Panc1 (cell line): ENCODE results near the gene C11orf58. TPM values are rescaled to one million over a fixed set of nuclear protein-coding genes. Genes with fewer than 3 reads are reported as not detected.

Experiments
- ATAC-seq: fragments of 200-7000 bp; cut with Tn5 transposase; 2 replicates; pipeline ENCODE4 v1.9.1; 2020; ENCODE audit warnings: mild to moderate bottlenecking, moderate library complexity
- BruUV-seq: library from RNA; stranded (reverse); fragments of 400-500 nt; replicated peaks from 2 replicates; lab custom pipeline; 2021; lab: Mats Ljungman, UMichigan
- CTCF ChIA-PET: fragments of 300-600 bp; sonication (Branson Sonifier 250); formaldehyde crosslinking; loops from one replicate; lab custom pipeline; 2022; ENCODE audit warnings: antibody characterized with exemption; lab: Charles Lee
- POLR2A ChIA-PET: fragments of 300-600 bp; sonication (Branson Sonifier 250); formaldehyde crosslinking; loops from one replicate; lab custom pipeline; 2022; ENCODE audit warnings: antibody characterized with exemption; lab: Charles Lee
- DNase-seq: peaks from one replicate; pipeline ENCODE4 v3.0.0-alpha.2; 2010; ENCODE audit warnings: low read depth, low spot score
- H3K27ac ChIP-seq: 2 replicates; pipeline ENCODE4 v1.5.1; 2011; ENCODE audit warnings: mild to moderate bottlenecking, low read length, inconsistent platforms
- H3K27me3 ChIP-seq: fragments of 200-500 bp; sonication (Bioruptor generic); 2 replicates; pipeline ENCODE4 v1.6.0; 2014; ENCODE audit warnings: low read length, inconsistent platforms; ENCODE audit not compliant: control insufficient read depth, insufficient read depth
- H3K36me3 ChIP-seq: fragments of 200-500 bp; sonication (Bioruptor generic); 2 replicates; pipeline ENCODE4 v1.5.1; 2014; ENCODE audit warnings: inconsistent platforms, mild to moderate bottlenecking, low read length, moderate library complexity; ENCODE audit not compliant: control insufficient read depth, insufficient read depth
- H3K4me1 ChIP-seq: 2 replicates; pipeline ENCODE4 v1.5.1; 2011; ENCODE audit warnings: inconsistent platforms, mild to moderate bottlenecking, low read length, moderate library complexity; ENCODE audit not compliant: control insufficient read depth, insufficient read depth
- H3K4me3 ChIP-seq, 2 experiments: 2 replicates each; pipeline ENCODE4 v1.5.1; 2011 to 2012; ENCODE audit warnings: low read depth in 2 of 2, low read length in 2 of 2, mild to moderate bottlenecking in 2 of 2, inconsistent platforms in 1 of 2, moderate library complexity in 1 of 2
- H3K9me3 ChIP-seq: fragments of 200-500 bp; sonication (Bioruptor generic); 2 replicates; pipeline ENCODE4 v1.5.1; 2014; ENCODE audit warnings: low read depth, mild to moderate bottlenecking, inconsistent platforms, low read length, moderate library complexity; ENCODE audit not compliant: control insufficient read depth, insufficient read depth
- POLR2AphosphoS5 ChIP-seq: IDR thresholded peaks from 2 replicates; pipeline ENCODE4 v1.6.1; 2012; ENCODE audit warnings: mild to moderate bottlenecking, low read depth, low read length, moderate library complexity
- SIN3A ChIP-seq: IDR thresholded peaks from 2 replicates; pipeline ENCODE4 v1.6.1; 2012; ENCODE audit warnings: low read depth, mild to moderate bottlenecking, low read length, moderate library complexity, borderline replicate concordance; ENCODE audit not compliant: insufficient read depth
- TCF7L2 ChIP-seq: IDR thresholded peaks from 2 replicates; pipeline ENCODE4 v1.6.1; 2011; ENCODE audit warnings: mild to moderate bottlenecking, low read depth, low read length, inconsistent platforms
- in situ Hi-C: cut with HindIII; loops from 2 replicates; pipeline ENCODE4 v1.10.0; 2016; ENCODE audit warnings: low sequenced_read_pairs, low pct_unique_long_range_greater_than_20kb
- intact Hi-C: fragments of 100-400 bp; cut with micrococcal nuclease; formaldehyde crosslinking; loops from one replicate; pipeline ENCODE4 v1.10.0; 2022; ENCODE audit not compliant: unreplicated experiment
- total RNA-seq: library from RNA; stranded (reverse); gene quantifications from one replicate; pipeline ENCODE4 v1.2.1, GENCODE V29; 2021; ENCODE audit not compliant: unreplicated experiment
- TF ChIP-seq, protein P1 (sequence below): fragments of 450-650 bp; IDR thresholded peaks from 2 replicates; pipeline ENCODE4 v1.5.1; 2017; ENCODE audit warnings: mild to moderate bottlenecking
- TF ChIP-seq, protein P2 (sequence below), 2 experiments: IDR thresholded peaks; 2 replicates each; pipeline ENCODE4 v1.6.1; 2011 to 2012; ENCODE audit warnings: low read depth in 2 of 2, control low read depth in 1 of 2, low read length in 1 of 2, mild to moderate bottlenecking in 1 of 2, moderate library complexity in 1 of 2; ENCODE audit not compliant: insufficient read depth in 1 of 2

The C11orf58 gene
- total RNA-seq, 1 experiment from 2014 or later: 97.6 TPM

- ATAC-seq: no peak
- no peak for DNase-seq
- no TSS peak for BruUV-seq
- TF ChIP-seq, protein P1, sequence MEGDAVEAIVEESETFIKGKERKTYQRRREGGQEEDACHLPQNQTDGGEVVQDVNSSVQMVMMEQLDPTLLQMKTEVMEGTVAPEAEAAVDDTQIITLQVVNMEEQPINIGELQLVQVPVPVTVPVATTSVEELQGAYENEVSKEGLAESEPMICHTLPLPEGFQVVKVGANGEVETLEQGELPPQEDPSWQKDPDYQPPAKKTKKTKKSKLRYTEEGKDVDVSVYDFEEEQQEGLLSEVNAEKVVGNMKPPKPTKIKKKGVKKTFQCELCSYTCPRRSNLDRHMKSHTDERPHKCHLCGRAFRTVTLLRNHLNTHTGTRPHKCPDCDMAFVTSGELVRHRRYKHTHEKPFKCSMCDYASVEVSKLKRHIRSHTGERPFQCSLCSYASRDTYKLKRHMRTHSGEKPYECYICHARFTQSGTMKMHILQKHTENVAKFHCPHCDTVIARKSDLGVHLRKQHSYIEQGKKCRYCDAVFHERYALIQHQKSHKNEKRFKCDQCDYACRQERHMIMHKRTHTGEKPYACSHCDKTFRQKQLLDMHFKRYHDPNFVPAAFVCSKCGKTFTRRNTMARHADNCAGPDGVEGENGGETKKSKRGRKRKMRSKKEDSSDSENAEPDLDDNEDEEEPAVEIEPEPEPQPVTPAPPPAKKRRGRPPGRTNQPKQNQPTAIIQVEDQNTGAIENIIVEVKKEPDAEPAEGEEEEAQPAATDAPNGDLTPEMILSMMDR: no peak
- TF ChIP-seq, protein P2, sequence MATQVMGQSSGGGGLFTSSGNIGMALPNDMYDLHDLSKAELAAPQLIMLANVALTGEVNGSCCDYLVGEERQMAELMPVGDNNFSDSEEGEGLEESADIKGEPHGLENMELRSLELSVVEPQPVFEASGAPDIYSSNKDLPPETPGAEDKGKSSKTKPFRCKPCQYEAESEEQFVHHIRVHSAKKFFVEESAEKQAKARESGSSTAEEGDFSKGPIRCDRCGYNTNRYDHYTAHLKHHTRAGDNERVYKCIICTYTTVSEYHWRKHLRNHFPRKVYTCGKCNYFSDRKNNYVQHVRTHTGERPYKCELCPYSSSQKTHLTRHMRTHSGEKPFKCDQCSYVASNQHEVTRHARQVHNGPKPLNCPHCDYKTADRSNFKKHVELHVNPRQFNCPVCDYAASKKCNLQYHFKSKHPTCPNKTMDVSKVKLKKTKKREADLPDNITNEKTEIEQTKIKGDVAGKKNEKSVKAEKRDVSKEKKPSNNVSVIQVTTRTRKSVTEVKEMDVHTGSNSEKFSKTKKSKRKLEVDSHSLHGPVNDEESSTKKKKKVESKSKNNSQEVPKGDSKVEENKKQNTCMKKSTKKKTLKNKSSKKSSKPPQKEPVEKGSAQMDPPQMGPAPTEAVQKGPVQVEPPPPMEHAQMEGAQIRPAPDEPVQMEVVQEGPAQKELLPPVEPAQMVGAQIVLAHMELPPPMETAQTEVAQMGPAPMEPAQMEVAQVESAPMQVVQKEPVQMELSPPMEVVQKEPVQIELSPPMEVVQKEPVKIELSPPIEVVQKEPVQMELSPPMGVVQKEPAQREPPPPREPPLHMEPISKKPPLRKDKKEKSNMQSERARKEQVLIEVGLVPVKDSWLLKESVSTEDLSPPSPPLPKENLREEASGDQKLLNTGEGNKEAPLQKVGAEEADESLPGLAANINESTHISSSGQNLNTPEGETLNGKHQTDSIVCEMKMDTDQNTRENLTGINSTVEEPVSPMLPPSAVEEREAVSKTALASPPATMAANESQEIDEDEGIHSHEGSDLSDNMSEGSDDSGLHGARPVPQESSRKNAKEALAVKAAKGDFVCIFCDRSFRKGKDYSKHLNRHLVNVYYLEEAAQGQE (IDR thresholded peaks at IDR 0.05; ENCODE audit: insufficient read depth in 1 of 2, low read depth in 2 of 2, low read length in 1 of 2): no peak
- TF ChIP-seq SIN3A (no peak), POLR2AphosphoS5 (no peak), TCF7L2 (no peak)
- no peak overlapping the region for H3K4me3 ChIP-seq
- CTCF ChIA-PET: no interaction called here
- POLR2A ChIA-PET: no interaction called here
- no peaks in the 10 kb centered on the region for H3K4me1 ChIP-seq
- in situ Hi-C loops (no loop called here), intact Hi-C loops (no loop called here)
- no peaks in the 10 kb centered on the region for H3K36me3 ChIP-seq
- H3K27me3 ChIP-seq: peaks cover 7% of the 10 kb centered on the region; the same call in 1 of the 2 replicates
- H3K9me3 ChIP-seq: no peaks in the 10 kb centered on the region
- no peak overlapping the region for H3K27ac ChIP-seq
Measured at GRCh38 chr11:16769386-16769785, 30.9 kb downstream of the C11orf58 start.

DNA sequence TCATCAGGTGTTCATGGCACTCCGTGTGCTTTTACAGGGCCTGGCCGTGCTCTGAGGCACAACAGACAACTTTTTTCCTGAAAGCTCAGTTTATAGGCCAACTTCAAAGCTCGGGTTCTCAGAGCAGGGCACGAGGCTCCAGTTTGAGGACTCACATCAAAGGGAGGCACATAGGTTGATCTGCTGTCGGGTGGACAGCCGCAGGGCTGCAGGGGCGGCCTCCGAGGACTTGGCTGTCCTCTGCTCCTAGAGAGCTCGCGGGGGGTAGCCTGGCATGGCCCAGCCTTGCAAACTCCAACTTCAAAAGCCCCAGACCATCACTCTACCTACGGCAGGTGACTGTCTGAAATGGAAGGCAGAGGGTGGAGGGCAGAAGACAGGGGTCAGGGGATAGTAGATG, 31.6 kb downstream of the C11orf58 start:
- ATAC-seq: no peak
- TF ChIP-seq, protein P1: no peak
- no peak for TF ChIP-seq POLR2AphosphoS5
- no peak for TF ChIP-seq TCF7L2
- no peak for TF ChIP-seq SIN3A
- TF ChIP-seq, protein P2 (IDR thresholded peaks at IDR 0.05; ENCODE audit: insufficient read depth in 1 of 2, low read depth in 2 of 2, low read length in 1 of 2): no peak
- Histone ChIP-seq H3K9me3 (no peaks in the 10 kb centered on the region), H3K27ac (no peak overlapping the region), H3K27me3 (peaks cover 7% of the 10 kb centered on the region; the same call in 1 of the 2 replicates), H3K4me3 (no peak overlapping the region), H3K36me3 (no peaks in the 10 kb centered on the region), H3K4me1 (no peaks in the 10 kb centered on the region)
- in situ Hi-C loops (no loop called here), intact Hi-C loops (no loop called here)
- no peak for DNase-seq
- ChIA-PET CTCF (no interaction called here), POLR2A (no interaction called here)
- no TSS peak for BruUV-seq
